WTC11 (cell line): ENCODE measurements around the gene NFATC2IP. TPM values are rescaled to one million over a fixed set of nuclear protein-coding genes. Genes with fewer than 3 reads are reported as not detected.

ENCODE experiments used
- ATAC-seq: fragments of 200-7000 bp; cut with Tn5 transposase; 2 replicates; pipeline ENCODE4 v1.10.0; 2021; ENCODE audit warnings: mild to moderate bottlenecking, moderate library complexity
- CTCF ChIA-PET: fragments of 300-600 bp; sonication (Branson Sonifier 250); formaldehyde crosslinking; loops from one replicate; lab custom pipeline; 2021; ENCODE audit warnings: antibody characterized with exemption; lab: Charles Lee
- POLR2A ChIA-PET: fragments of 350-600 bp; sonication (Branson Sonifier 250); formaldehyde crosslinking; loops from one replicate; lab custom pipeline; 2021; ENCODE audit warnings: antibody characterized with exemption; lab: Charles Lee
- DNase-seq: peaks from one replicate; pipeline ENCODE4 v3.0.0; 2021; ENCODE audit warnings: low spot score
- H3K27ac Mint-ChIP-seq: 2 replicates; pipeline ENCODE4 v1.8.0; 2021; ENCODE audit warnings: mixed read lengths
- H3K27me3 Mint-ChIP-seq: 2 replicates; pipeline ENCODE4 v1.8.0; 2021; ENCODE audit warnings: low read depth, mild to moderate bottlenecking, moderate library complexity, mixed read lengths
- H3K36me3 Mint-ChIP-seq: 2 replicates; pipeline ENCODE4 v1.8.0; 2021; ENCODE audit warnings: mixed read lengths
- H3K4me1 Mint-ChIP-seq: 2 replicates; pipeline ENCODE4 v1.8.0; 2022; ENCODE audit warnings: mixed read lengths
- H3K4me3 Mint-ChIP-seq: 2 replicates; pipeline ENCODE4 v1.8.0; 2021; ENCODE audit warnings: mild to moderate bottlenecking, moderate library complexity, mixed read lengths
- H3K9me3 Mint-ChIP-seq: 2 replicates; pipeline ENCODE4 v1.8.0; 2021; ENCODE audit warnings: mixed read lengths
- AFF4 ChIP-seq: sonication (generic); formaldehyde crosslinking; IDR thresholded peaks from 2 replicates; pipeline ENCODE4 v1.8.1; 2023; ENCODE audit warnings: mild to moderate bottlenecking, missing genetic modification reagents, borderline replicate concordance
- CBFB ChIP-seq: sonication (generic); formaldehyde crosslinking; IDR thresholded peaks from 2 replicates; pipeline ENCODE4 v1.8.1; 2022; ENCODE audit warnings: mild to moderate bottlenecking, low read depth, missing genetic modification reagents
- CTCF ChIP-seq: fragments of 200-600 bp; IDR thresholded peaks from 2 replicates; pipeline ENCODE4 v1.8.0; 2022; ENCODE audit warnings: antibody characterized with exemption
- E2F5 ChIP-seq: sonication (generic); formaldehyde crosslinking; IDR thresholded peaks from 2 replicates; pipeline ENCODE4 v1.8.1; 2022; ENCODE audit warnings: mild to moderate bottlenecking, moderate library complexity, missing genetic modification reagents
- EMX1 ChIP-seq: fragments of 250-450 bp; sonication (Bioruptor Pico); IDR thresholded peaks from 2 replicates; pipeline ENCODE4 v1.8.0; 2021; ENCODE audit warnings: mild to moderate bottlenecking
- ETV6 ChIP-seq: sonication (generic); formaldehyde crosslinking; IDR thresholded peaks from 2 replicates; pipeline ENCODE4 v1.8.1; 2022; ENCODE audit warnings: mild to moderate bottlenecking, missing genetic modification reagents
- FOXP4 ChIP-seq: sonication (generic); formaldehyde crosslinking; IDR thresholded peaks from 2 replicates; pipeline ENCODE4 v1.8.0; 2022; ENCODE audit warnings: mild to moderate bottlenecking, missing genetic modification reagents
- GABPB1 ChIP-seq: sonication (generic); formaldehyde crosslinking; IDR thresholded peaks from 2 replicates; pipeline ENCODE4 v1.8.1; 2023; ENCODE audit warnings: mild to moderate bottlenecking, missing genetic modification reagents
- GRHL2 ChIP-seq: fragments of 250-450 bp; sonication (Bioruptor Pico); IDR thresholded peaks from 2 replicates; pipeline ENCODE4 v1.8.0; 2022; ENCODE audit warnings: mild to moderate bottlenecking, moderate library complexity; ENCODE audit not compliant: insufficient replicate concordance, severe bottlenecking
- GTF2I ChIP-seq: fragments of 250-450 bp; sonication (Bioruptor Pico); conservative IDR thresholded peaks from 2 replicates; pipeline ENCODE4 v1.4.0; 2021; ENCODE audit warnings: mild to moderate bottlenecking
- JAZF1 ChIP-seq: fragments of 250-450 bp; sonication (Bioruptor Pico); IDR thresholded peaks from 2 replicates; pipeline ENCODE4 v1.9.0; 2021; ENCODE audit warnings: moderate library complexity, mild to moderate bottlenecking, inconsistent platforms
- NFE2L1 ChIP-seq: sonication (generic); formaldehyde crosslinking; IDR thresholded peaks from 2 replicates; pipeline ENCODE4 v1.8.1; 2023; ENCODE audit warnings: missing genetic modification reagents
- NFYB ChIP-seq: sonication (generic); formaldehyde crosslinking; conservative IDR thresholded peaks from 2 replicates; pipeline ENCODE4 v1.8.0; 2022; ENCODE audit warnings: low read depth, missing genetic modification reagents
- NR1H2 ChIP-seq: sonication (generic); formaldehyde crosslinking; IDR thresholded peaks from 2 replicates; pipeline ENCODE4 v1.9.0; 2021; ENCODE audit warnings: mild to moderate bottlenecking, moderate library complexity, missing genetic modification reagents
- NR3C1 ChIP-seq: sonication (generic); formaldehyde crosslinking; conservative IDR thresholded peaks from 2 replicates; pipeline ENCODE4 v1.8.1; 2023; ENCODE audit warnings: low read depth, mild to moderate bottlenecking, missing genetic modification reagents
- RELA ChIP-seq: sonication (generic); formaldehyde crosslinking; IDR thresholded peaks from 2 replicates; pipeline ENCODE4 v1.8.1; 2022; ENCODE audit warnings: missing genetic modification reagents, mild to moderate bottlenecking, borderline replicate concordance
- RORB ChIP-seq: fragments of 250-450 bp; sonication (Bioruptor Pico); IDR thresholded peaks from 2 replicates; pipeline ENCODE4 v1.9.0; 2021; ENCODE audit warnings: mild to moderate bottlenecking
- TEAD4 ChIP-seq: sonication (generic); formaldehyde crosslinking; IDR thresholded peaks from 2 replicates; pipeline ENCODE4 v1.8.0; 2022; ENCODE audit warnings: mild to moderate bottlenecking, missing genetic modification reagents
- TP53 ChIP-seq: sonication (generic); formaldehyde crosslinking; IDR thresholded peaks from 2 replicates; pipeline ENCODE4 v1.8.1; 2023; ENCODE audit warnings: mild to moderate bottlenecking, missing genetic modification reagents
- ZBTB21 ChIP-seq: sonication (generic); formaldehyde crosslinking; IDR thresholded peaks from 2 replicates; pipeline ENCODE4 v1.8.1; 2023; ENCODE audit warnings: mild to moderate bottlenecking, missing genetic modification reagents, borderline replicate concordance
- ZNF219 ChIP-seq: sonication (generic); formaldehyde crosslinking; IDR thresholded peaks from 2 replicates; pipeline ENCODE4 v1.8.0; 2023; ENCODE audit warnings: missing genetic modification reagents, mild to moderate bottlenecking, borderline replicate concordance
- ZNF232 ChIP-seq: sonication (generic); formaldehyde crosslinking; IDR thresholded peaks from 2 replicates; pipeline ENCODE4 v1.8.0; 2022; ENCODE audit warnings: mild to moderate bottlenecking, missing genetic modification reagents
- ZNF396 ChIP-seq: fragments of 250-450 bp; sonication (Bioruptor Pico); IDR thresholded peaks from 2 replicates; pipeline ENCODE4 v1.8.0; 2021; ENCODE audit warnings: mild to moderate bottlenecking, moderate library complexity, borderline replicate concordance
- ZNF416 ChIP-seq: fragments of 250-450 bp; sonication (Bioruptor Pico); IDR thresholded peaks from 2 replicates; pipeline ENCODE4 v1.9.0; 2021; ENCODE audit warnings: mild to moderate bottlenecking, inconsistent platforms
- total RNA-seq: library from RNA; stranded (reverse); gene quantifications from 3 replicates; pipeline ENCODE4 v1.2.3, GENCODE V29; 2021
- TF ChIP-seq, protein P1 (sequence below): sonication (generic); formaldehyde crosslinking; IDR thresholded peaks from 2 replicates; pipeline ENCODE4 v1.8.0; 2022; ENCODE audit warnings: mild to moderate bottlenecking, missing genetic modification reagents
- TF ChIP-seq, protein P2 (sequence below): sonication (generic); formaldehyde crosslinking; IDR thresholded peaks from 2 replicates; pipeline ENCODE4 v1.8.0; 2022; ENCODE audit warnings: mild to moderate bottlenecking, missing genetic modification reagents

NFATC2IP gene
- total RNA-seq, 1 experiment from 2014 or later = 66.6 TPM

GRCh38 chr16:28915181-28915580 lies 35.6 kb upstream of the NFATC2IP start:
- H3K4me3 Mint-ChIP-seq = no peak overlapping the region
- H3K36me3 Mint-ChIP-seq = peaks cover 30% of the 10 kb centered on the region
- TF ChIP-seq AFF4 (CRISPR knock-in tag) (no peak), FOXP4 (CRISPR knock-in tag) (no peak), ZNF232 (CRISPR knock-in tag) (no peak), JAZF1 (CRISPR knock-in tag) (no peak), CBFB (CRISPR knock-in tag) (no peak), ETV6 (no peak), NR3C1 (CRISPR knock-in tag) (no peak), GTF2I (CRISPR knock-in tag) (no peak), NFE2L1 (CRISPR knock-in tag) (no peak), ZNF396 (no peak), GRHL2 (CRISPR knock-in tag) (no peak), NFYB (CRISPR knock-in tag) (no peak), E2F5 (no peak), RORB (no peak), GABPB1 (CRISPR knock-in tag) (no peak), TP53 (CRISPR knock-in tag) (no peak), NR1H2 (no peak), RELA (CRISPR knock-in tag) (no peak)
- TF ChIP-seq, protein P1, sequence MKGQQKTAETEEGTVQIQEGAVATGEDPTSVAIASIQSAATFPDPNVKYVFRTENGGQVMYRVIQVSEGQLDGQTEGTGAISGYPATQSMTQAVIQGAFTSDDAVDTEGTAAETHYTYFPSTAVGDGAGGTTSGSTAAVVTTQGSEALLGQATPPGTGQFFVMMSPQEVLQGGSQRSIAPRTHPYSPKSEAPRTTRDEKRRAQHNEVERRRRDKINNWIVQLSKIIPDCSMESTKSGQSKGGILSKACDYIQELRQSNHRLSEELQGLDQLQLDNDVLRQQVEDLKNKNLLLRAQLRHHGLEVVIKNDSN (CRISPR knock-in tag) = no peak
- TF ChIP-seq, all 79 proteins: peak for 0
- H3K9me3 Mint-ChIP-seq = no peaks in the 10 kb centered on the region
- peak overlapping the region; percentile 53; the same call in 1 of the 2 replicates for H3K27ac Mint-ChIP-seq
- DNase-seq (no peak), ATAC-seq (no peak)
- no peaks in the 10 kb centered on the region for H3K27me3 Mint-ChIP-seq
- no peaks in the 10 kb centered on the region for H3K4me1 Mint-ChIP-seq
- POLR2A ChIA-PET = no interaction called here
- CTCF ChIA-PET = interaction anchor here (1.3 to 1.7 kb wide), 2 partner anchors 30 to 42 kb away, joined by 3 to 4 read pairs; no protein-coding TSS in a partner anchor

DNA sequence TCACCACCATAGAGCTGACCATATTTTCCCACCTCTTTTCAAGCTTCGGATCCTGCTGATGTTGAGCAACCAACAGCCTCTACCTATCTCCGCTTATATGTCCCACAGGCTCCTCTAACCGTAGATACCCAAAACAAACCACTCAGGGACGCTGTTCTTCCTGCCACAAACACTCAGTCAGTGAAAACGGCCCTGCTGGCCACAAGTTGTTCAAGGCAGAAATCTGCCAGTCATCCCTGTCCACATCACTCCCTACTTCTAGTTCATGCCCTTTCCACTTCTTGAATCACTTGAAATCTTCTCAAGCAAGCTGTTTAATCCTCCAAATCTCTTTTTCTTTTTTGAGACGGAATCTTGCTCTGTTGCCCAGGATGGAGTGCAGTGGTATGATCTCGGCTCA lies 33.6 kb upstream of the NFATC2IP start:
- ChIA-PET CTCF (interaction anchor here (1.3 kb wide), 1 partner anchor 64 kb away, joined by 3 read pairs; no protein-coding TSS in a partner anchor), POLR2A (interaction anchor here (0.6 kb wide), 1 partner anchor 20 kb away, joined by 6 read pairs; no protein-coding TSS in a partner anchor)
- Mint-ChIP-seq H3K27ac (no peak overlapping the region), H3K36me3 (peaks cover 30% of the 10 kb centered on the region), H3K4me1 (no peaks in the 10 kb centered on the region), H3K4me3 (no peak overlapping the region), H3K27me3 (no peaks in the 10 kb centered on the region), H3K9me3 (no peaks in the 10 kb centered on the region)
- no peak for ATAC-seq
- no peak for DNase-seq
- TF ChIP-seq ZBTB21 (CRISPR knock-in tag) (no peak), CTCF (no peak), E2F5 (no peak), ETV6 (no peak), ZNF219 (CRISPR knock-in tag) (no peak), TEAD4 (CRISPR knock-in tag) (no peak), EMX1 (no peak), ZNF416 (no peak)
- TF ChIP-seq, protein P2, sequence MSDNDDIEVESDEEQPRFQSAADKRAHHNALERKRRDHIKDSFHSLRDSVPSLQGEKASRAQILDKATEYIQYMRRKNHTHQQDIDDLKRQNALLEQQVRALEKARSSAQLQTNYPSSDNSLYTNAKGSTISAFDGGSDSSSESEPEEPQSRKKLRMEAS (CRISPR knock-in tag) = no peak
- TF ChIP-seq, protein P1 (CRISPR knock-in tag) = no peak
